H1 (cell line): ENCODE data around the gene MSL1. TPM values are rescaled to one million over a fixed set of nuclear protein-coding genes. Genes with fewer than 3 reads are reported as not detected.
A peak's percentile ranks its signal among the peaks of the same experiment; 100 is the strongest.

Experiments
- CTCF ChIA-PET: fragments of 300-600 bp; sonication (Branson Sonifier 250); formaldehyde crosslinking; loops from one replicate; lab custom pipeline; 2021; ENCODE audit not compliant: partially characterized antibody; lab: Charles Lee
- POLR2A ChIA-PET: fragments of 300-600 bp; sonication (Branson Sonifier 250); formaldehyde crosslinking; loops from one replicate; lab custom pipeline; 2021; ENCODE audit warnings: inconsistent platforms; ENCODE audit not compliant: partially characterized antibody; lab: Charles Lee
- DNase-seq, 2 experiments: peaks; one replicate each; pipeline versions ENCODE4 v3.0.0 to v3.0.0-alpha.2; 2010 to 2022; ENCODE audit warnings: low spot score in 2 of 2, low read depth in 1 of 2, mixed read lengths in 1 of 2
- FAIRE-seq: peaks from 2 replicates; lab custom pipeline; 2011; peaks lifted over from hg19 to GRCh38; lab: Jason Lieb, UNC
- H2AFZ ChIP-seq: 2 replicates; pipeline ENCODE4 v1.8.1; 2012; ENCODE audit warnings: low read length, inconsistent platforms
- H2AK5ac ChIP-seq: 2 replicates; pipeline ENCODE4 v1.6.1; 2013; ENCODE audit warnings: low read depth, low read length
- H2BK120ac ChIP-seq: replicated peaks from 2 replicates; pipeline ENCODE3; 2013; ENCODE audit warnings: low read depth, low read length, inconsistent platforms
- H2BK12ac ChIP-seq: 2 replicates; pipeline ENCODE4 v1.6.1; 2013; ENCODE audit warnings: low read depth, low read length
- H2BK15ac ChIP-seq: 2 replicates; pipeline ENCODE4 v1.6.1; 2013; ENCODE audit warnings: low read length
- H2BK20ac ChIP-seq: 2 replicates; pipeline ENCODE4 v1.6.1; 2013; ENCODE audit warnings: low read length
- H2BK5ac ChIP-seq: 2 replicates; pipeline ENCODE4 v1.6.1; 2013; ENCODE audit warnings: low read depth, low read length
- H3K14ac ChIP-seq: 2 replicates; pipeline ENCODE4 v1.6.1; 2013; ENCODE audit warnings: inconsistent platforms; ENCODE audit not compliant: insufficient read length
- H3K18ac ChIP-seq: 2 replicates; pipeline ENCODE4 v1.6.1; 2013; ENCODE audit warnings: low read length; ENCODE audit errors: extremely low read depth
- H3K23ac ChIP-seq: 2 replicates; pipeline ENCODE4 v1.6.1; 2013; ENCODE audit warnings: inconsistent platforms; ENCODE audit not compliant: insufficient read length
- H3K23me2 ChIP-seq: 2 replicates; pipeline ENCODE4 v1.6.1; 2013; ENCODE audit warnings: low read depth, low read length
- H3K27ac ChIP-seq: 2 replicates; pipeline ENCODE4 v1.6.1; 2011; ENCODE audit warnings: low read depth, low read length, inconsistent platforms
- H3K27me3 ChIP-seq, 4 experiments: replicated peaks in 1 of 4; 1 replicate in 1 of 4; 2 replicates in 3 of 4; pipeline versions ENCODE4 v1.6.1 to v1.8.1; 2011 to 2013; ENCODE audit warnings: low read length in 3 of 4, mild to moderate bottlenecking in 3 of 4, inconsistent platforms in 2 of 4, mixed read lengths in 2 of 4, moderate library complexity in 1 of 4; ENCODE audit not compliant: control insufficient read depth in 3 of 4, insufficient read depth in 3 of 4; ENCODE audit errors: extremely low read depth in 1 of 4
- H3K36me3 ChIP-seq, 4 experiments: 2 replicates each; pipeline versions ENCODE4 v1.6.1 to v1.8.1; 2011 to 2013; ENCODE audit warnings: mild to moderate bottlenecking in 4 of 4, low read length in 3 of 4, moderate library complexity in 2 of 4, control low read depth in 1 of 4, inconsistent platforms in 1 of 4; ENCODE audit not compliant: insufficient read depth in 4 of 4, control insufficient read depth in 2 of 4
- H3K4ac ChIP-seq: replicated peaks from 2 replicates; pipeline ENCODE3; 2013; ENCODE audit warnings: low read length, low read depth, mixed read lengths, inconsistent platforms; ENCODE audit not compliant: insufficient read length
- H3K4me1 ChIP-seq, 4 experiments: replicated peaks in 1 of 4; 1 replicate in 1 of 4; 2 replicates in 3 of 4; pipeline versions ENCODE4 v1.6.1 to v1.8.1; 2011 to 2013; ENCODE audit warnings: low read length in 3 of 4, inconsistent platforms in 2 of 4, mixed read lengths in 1 of 4; ENCODE audit not compliant: insufficient read depth in 4 of 4, control insufficient read depth in 3 of 4
- H3K4me2 ChIP-seq, 2 experiments: 2 replicates each; pipeline versions ENCODE4 v1.6.1 to v1.8.1; 2011 to 2013; ENCODE audit warnings: low read depth in 2 of 2, low read length in 2 of 2, control low read depth in 1 of 2, inconsistent platforms in 1 of 2, mild to moderate bottlenecking in 1 of 2; ENCODE audit not compliant: insufficient read depth in 1 of 2
- H3K4me3 ChIP-seq, 4 experiments: fragments of 200-600, 300-600 bp in 1 of 4; sonication (generic), shearing (Covaris generic), sonication (Bioruptor Twin) in 1 of 4; 2 replicates each; pipeline versions ENCODE4 v1.5.1 to v1.8.1; 2011 to 2016; ENCODE audit warnings: low read length in 4 of 4, low read depth in 3 of 4, control low read depth in 2 of 4, inconsistent platforms in 2 of 4, mild to moderate bottlenecking in 2 of 4, mixed read lengths in 1 of 4, moderate library complexity in 1 of 4; ENCODE audit not compliant: insufficient read depth in 2 of 4; ENCODE audit errors: extremely low read depth in 1 of 4
- H3K56ac ChIP-seq: replicated peaks from 2 replicates; pipeline ENCODE3; 2013; ENCODE audit warnings: low read depth, mild to moderate bottlenecking, mixed read lengths, low read length, inconsistent platforms; ENCODE audit not compliant: insufficient read length
- H3K79me1 ChIP-seq: 2 replicates; pipeline ENCODE4 v1.6.1; 2013; ENCODE audit warnings: low read depth, low read length, control low read depth
- H3K79me2 ChIP-seq, 2 experiments: 2 replicates each; pipeline versions ENCODE4 v1.6.1 to v1.8.1; 2012 to 2013; ENCODE audit warnings: low read length in 2 of 2, mild to moderate bottlenecking in 2 of 2, inconsistent platforms in 1 of 2; ENCODE audit not compliant: insufficient read depth in 2 of 2, control insufficient read depth in 1 of 2
- H3K9ac ChIP-seq, 4 experiments: replicated peaks in 1 of 4; 1 replicate in 1 of 4; 2 replicates in 3 of 4; pipeline versions ENCODE4 v1.6.1 to v1.8.1; 2011 to 2013; ENCODE audit warnings: low read depth in 3 of 4, low read length in 3 of 4, control low read depth in 2 of 4, mild to moderate bottlenecking in 2 of 4, moderate library complexity in 2 of 4, inconsistent platforms in 1 of 4; ENCODE audit errors: extremely low read depth in 1 of 4
- H3K9me3 ChIP-seq, 2 experiments: 2 replicates each; pipeline versions ENCODE4 v1.6.1 to v1.8.1; 2012 to 2013; ENCODE audit warnings: mild to moderate bottlenecking in 2 of 2, moderate library complexity in 2 of 2, control low read depth in 1 of 2, inconsistent platforms in 1 of 2, low read depth in 1 of 2, low read length in 1 of 2, mixed read lengths in 1 of 2; ENCODE audit not compliant: insufficient read depth in 2 of 2
- H4K20me1 ChIP-seq, 2 experiments: replicated peaks in 1 of 2; 2 replicates each; pipeline versions ENCODE3 to v1.8.1; 2011 to 2013; ENCODE audit warnings: inconsistent platforms in 2 of 2, low read length in 2 of 2, mild to moderate bottlenecking in 1 of 2; ENCODE audit not compliant: insufficient read depth in 2 of 2, control insufficient read depth in 1 of 2
- H4K5ac ChIP-seq: 2 replicates; pipeline ENCODE4 v1.6.1; 2013; ENCODE audit warnings: low read length, low read depth, mixed read lengths, inconsistent platforms; ENCODE audit not compliant: insufficient read length
- H4K8ac ChIP-seq: 2 replicates; pipeline ENCODE4 v1.8.0; 2013; ENCODE audit warnings: mild to moderate bottlenecking, moderate library complexity, low read length, inconsistent platforms; ENCODE audit not compliant: insufficient read depth; ENCODE audit errors: extremely low read depth
- H4K91ac ChIP-seq: replicated peaks from 2 replicates; pipeline ENCODE3; 2013; ENCODE audit warnings: low read length, mixed read lengths, inconsistent platforms; ENCODE audit not compliant: insufficient read length
- CREB1 ChIP-seq: IDR thresholded peaks from 2 replicates; pipeline ENCODE4 v1.6.1; 2012; ENCODE audit warnings: inconsistent platforms
- CTBP2 ChIP-seq: IDR thresholded peaks from 2 replicates; pipeline ENCODE4 v1.7.0; 2011; ENCODE audit warnings: borderline replicate concordance, mild to moderate bottlenecking, moderate library complexity, mixed read lengths, low read length; ENCODE audit not compliant: insufficient read depth, insufficient read length
- EP300 ChIP-seq, 2 experiments: IDR thresholded peaks; 1 replicate in 1 of 2; 2 replicates in 1 of 2; pipeline ENCODE4 v1.6.1; 2011 to 2012; ENCODE audit warnings: low read depth in 2 of 2, low read length in 2 of 2, mild to moderate bottlenecking in 2 of 2, borderline replicate concordance in 1 of 2, inconsistent platforms in 1 of 2, moderate library complexity in 1 of 2
- HDAC2 ChIP-seq, 2 experiments: fragments of 300-600 bp in 1 of 2; sonication (generic) in 1 of 2; IDR thresholded peaks; 2 replicates each; pipeline ENCODE4 v1.6.1; 2011 to 2012; ENCODE audit warnings: low read depth in 2 of 2, low read length in 2 of 2, mild to moderate bottlenecking in 2 of 2, moderate library complexity in 2 of 2, borderline replicate concordance in 1 of 2, inconsistent platforms in 1 of 2
- HDAC6 ChIP-seq: IDR thresholded peaks from one replicate; pipeline ENCODE4 v1.7.1; 2012; ENCODE audit warnings: low read depth, mild to moderate bottlenecking, inconsistent platforms, low read length, moderate library complexity
- PHF8 ChIP-seq: fragments of 200-600 bp; sonication (generic); conservative IDR thresholded peaks from 2 replicates; pipeline ENCODE4 v1.7.1; 2012; ENCODE audit warnings: low read depth, mild to moderate bottlenecking, inconsistent platforms, low read length, moderate library complexity
- RNF2 ChIP-seq: fragments of 200-900, 300-1000 bp; sonication (generic); IDR thresholded peaks from 2 replicates; pipeline ENCODE4 v1.7.1; 2016; ENCODE audit warnings: borderline replicate concordance, low read depth, mild to moderate bottlenecking, antibody characterized with exemption, low read length; ENCODE audit not compliant: poor library complexity, severe bottlenecking; ENCODE audit errors: missing control alignments
- YY1 ChIP-seq: IDR thresholded peaks from 2 replicates; pipeline ENCODE4 v1.6.1; 2011; ENCODE audit warnings: low read depth, mild to moderate bottlenecking, low read length
- ZNF274 ChIP-seq: IDR thresholded peaks from 2 replicates; pipeline ENCODE4 v1.7.0; 2012; ENCODE audit warnings: low read length, borderline replicate concordance; ENCODE audit errors: extremely low read depth
- whole genome bisulfite sequencing, 2 experiments: shearing (Covaris generic) in 1 of 2; methylation state at CpG; one replicate each; pipeline versions ENCODE4 v1.1.6 to v1.1.7; 2013 to 2015; ENCODE audit warnings: low lambda C conversion rate in 2 of 2, mixed read lengths in 2 of 2, inconsistent platforms in 1 of 2, low coverage in 1 of 2, missing lambda C conversion rate in 1 of 2; ENCODE audit not compliant: insufficient replicate concordance in 2 of 2, insufficient coverage in 1 of 2, insufficient read length in 1 of 2; ENCODE audit errors: extremely low coverage in 1 of 2, missing lambda C conversion rate in 1 of 2; 5-methylcytosine and 5-hydroxymethylcytosine counted together
- polyA plus RNA-seq, 7 experiments: library from polyadenylated mRNA; depleted of rRNA in 3 of 7; stranded (reverse) in 5 of 7; unstranded in 2 of 7; fragments of >200 nt in 5 of 7; fragments of 200-250 nt in 2 of 7; gene quantifications; 1 replicate in 5 of 7; 2 replicates in 1 of 7; 4 replicates in 1 of 7; pipeline versions ENCODE4 v1.2.1 to v1.2.3, GENCODE V29; 2011 to 2013; ENCODE audit warnings: missing spikeins in 2 of 7, mixed read lengths in 2 of 7
- total RNA-seq: library from RNA; stranded (reverse); fragmentation: NEBNext Ultra II Directional; extraction: Animal tissue kit (Norgen Biotek cat#: 25700); gene quantifications from 2 replicates; pipeline ENCODE4 v1.2.1, GENCODE V29; 2021

Gene MSL1
- total and polyA plus RNA-seq, 2 of the 8 experiments (the other 6 are each of a cell fraction or from before 2014, with no cell fraction given), result 24.1 to 66.5 TPM

GRCh38 chr17:40101367-40102210, 20.2 kb upstream of the MSL1 start:
- Histone ChIP-seq H3K4ac (peak overlapping the region; percentile 46), H3K4me2 (peak overlapping the region; percentile 89 to 95), H3K27me3 (peaks cover 6 to 35% (median 25%) of the 10 kb centered on the region in 4 experiments), H2BK12ac (peak overlapping the region; percentile 85), H3K9me3 (peaks cover 0 to 6% of the 10 kb centered on the region in 2 experiments; a peak in 1 of 4 replicates), H4K20me1 (no peaks in the 10 kb centered on the region), H3K27ac (peak overlapping the region; percentile 40; the same call in 1 of the 2 replicates), H3K23ac (no peak overlapping the region), H3K4me1 (peaks cover 14 to 39% (median 29%) of the 10 kb centered on the region in 4 experiments), H2AK5ac (no peak overlapping the region; the same call in 1 of the 2 replicates), H2BK20ac (no peak overlapping the region), H3K56ac (no peak overlapping the region), H3K36me3 (peaks cover 0 to 5% (median 2%) of the 10 kb centered on the region in 4 experiments; a peak in 3 of 8 replicates), H2AFZ (no peak overlapping the region), H3K79me1 (peaks cover 4% of the 10 kb centered on the region; the same call in 1 of the 2 replicates), H2BK120ac (no peak overlapping the region), H4K5ac (no peak overlapping the region), H3K9ac (no peak overlapping the region; a peak in 1 of 7 replicates), H3K4me3 (peak overlapping the region in 2 of 4 experiments; percentile 15 to 60; a peak in 2 of 8 replicates), H2BK15ac (no peak overlapping the region), H3K23me2 (peaks cover 10% of the 10 kb centered on the region; the same call in 1 of the 2 replicates), H3K18ac (0 out of 2 replicates have a peak overlapping the region, but pooled peaks have one; percentile 74), H3K14ac (no peak overlapping the region), H2BK5ac (peak overlapping the region; percentile 56; the same call in 1 of the 2 replicates), H4K91ac (peak overlapping the region; percentile 29), H3K79me2 (no peaks in the 10 kb centered on the region; a peak in 1 of 4 replicates), H4K8ac (no peak overlapping the region)
- 89% methylated on average over 16 of the region's 16 CpGs; no CpG with 5 or more reads in 1 of the 2 experiments for WGBS, 2 experiments
- CTCF ChIA-PET, result interaction anchor here (0.8 to 7.6 kb wide), 10 partner anchors 10 to 86 kb away, joined by 3 to 110 read pairs (median 14); partner anchors contain the start of gene CSF3
- DNase-seq (no peak), FAIRE-seq (no peak)
- POLR2A ChIA-PET, result interaction anchor here (0.7 to 20.8 kb wide), 11 partner anchors 9 to 214 kb away, joined by 3 to 399 read pairs (median 6); partner anchors contain the start of genes CASC3, MED24 and MSL1
- no peak for TF ChIP-seq RNF2
- no peak for TF ChIP-seq CTBP2
- no peak for TF ChIP-seq YY1
- TF ChIP-seq HDAC6, result no peak
- TF ChIP-seq PHF8, result no peak
- no peak for TF ChIP-seq EP300 (IDR thresholded peaks at IDR 0.05; ENCODE audit: borderline replicate concordance in 1 of 2, low read depth in 2 of 2, low read length in 2 of 2)
- no peak for TF ChIP-seq HDAC2 (IDR thresholded peaks at IDR 0.05; ENCODE audit: borderline replicate concordance in 1 of 2, low read depth in 2 of 2, low read length in 2 of 2)
- no peak for TF ChIP-seq ZNF274
- TF ChIP-seq CREB1, result no peak
